Effector memory CD8-positive, alpha-beta T cell (primary cell): ENCODE results near the gene P2RX1.

Experiments
- ATAC-seq: fragments of 150-1000 bp; cut with Tn5 transposase; replicated peaks from 2 replicates; pipeline ENCODE4 v1.10.0; 2021; ENCODE audit warnings: mild to moderate bottlenecking, moderate library complexity
- DNase-seq, 3 experiments: peaks; one replicate each; pipeline ENCODE4 v3.0.0; 2021
- H3K27ac Mint-ChIP-seq, 2 donors: one replicate each; pipeline ENCODE4 v1.8.0; 2022; ENCODE audit warnings: mild to moderate bottlenecking in 2 of 2, mixed read lengths in 2 of 2, moderate library complexity in 2 of 2
- H3K27me3 Mint-ChIP-seq, 2 donors: one replicate each; pipeline ENCODE4 v1.8.0; 2022; ENCODE audit warnings: mixed read lengths in 2 of 2
- H3K36me3 Mint-ChIP-seq: one replicate; pipeline ENCODE4 v1.8.0; 2022; ENCODE audit warnings: mild to moderate bottlenecking, moderate library complexity, mixed read lengths; ENCODE audit not compliant: insufficient read depth
- H3K4me1 Mint-ChIP-seq, 2 donors: one replicate each; pipeline ENCODE4 v1.8.0; 2022; ENCODE audit warnings: low read depth in 2 of 2, mixed read lengths in 2 of 2
- H3K4me3 Mint-ChIP-seq, 2 donors: one replicate each; pipeline ENCODE4 v1.8.0; 2022; ENCODE audit warnings: mild to moderate bottlenecking in 2 of 2, mixed read lengths in 2 of 2, moderate library complexity in 2 of 2
- H3K9me3 Mint-ChIP-seq, 2 donors: one replicate each; pipeline ENCODE4 v1.8.0; 2022; ENCODE audit warnings: mixed read lengths in 2 of 2

The P2RX1 gene

DNA sequence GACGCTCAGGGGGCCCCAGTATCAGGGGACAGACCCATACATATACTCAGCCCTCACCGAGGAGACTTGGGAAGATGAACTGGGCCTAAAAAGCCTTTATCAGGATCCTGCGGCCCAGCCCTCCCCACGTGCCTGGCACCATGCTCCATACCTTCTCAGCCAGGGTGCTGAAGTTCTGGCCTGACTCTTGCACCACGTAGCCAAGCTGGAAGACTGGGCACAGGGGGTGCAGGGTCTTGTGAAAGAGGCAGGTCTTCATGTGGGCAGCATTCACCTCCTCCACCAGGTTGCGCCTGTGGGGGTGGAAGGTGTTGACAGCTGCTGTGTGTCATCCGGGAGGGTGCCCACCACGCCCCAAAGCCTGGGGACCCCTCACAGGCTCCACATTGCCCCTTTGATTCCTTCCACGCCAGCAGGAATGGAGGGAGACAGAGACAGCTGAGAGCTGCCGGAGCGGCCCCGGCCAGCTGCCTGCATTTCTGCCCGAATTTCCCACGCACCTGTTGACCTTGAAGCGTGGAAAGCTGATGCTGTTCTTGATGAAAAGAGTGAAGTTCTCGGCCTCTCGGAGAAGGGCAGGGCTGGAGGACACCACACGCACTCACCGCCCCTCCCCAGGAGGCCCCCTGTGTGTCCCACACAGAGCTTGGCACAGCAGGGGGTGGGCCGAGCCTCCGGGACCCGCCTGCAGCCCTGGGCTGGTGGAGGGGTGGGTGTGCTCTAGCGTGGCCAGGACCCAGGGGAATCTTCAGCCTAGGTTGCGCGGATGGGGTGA, 13.0 kb downstream of the P2RX1 start:
- Mint-ChIP-seq H3K27ac (no peak overlapping the region), H3K4me3 (no peak overlapping the region), H3K9me3 (no peaks in the 10 kb centered on the region), H3K27me3 (no peaks in the 10 kb centered on the region), H3K4me1 (no peaks in the 10 kb centered on the region), H3K36me3 (no peaks in the 10 kb centered on the region)
- DNase-seq (no peak), ATAC-seq (no peak)

DNA sequence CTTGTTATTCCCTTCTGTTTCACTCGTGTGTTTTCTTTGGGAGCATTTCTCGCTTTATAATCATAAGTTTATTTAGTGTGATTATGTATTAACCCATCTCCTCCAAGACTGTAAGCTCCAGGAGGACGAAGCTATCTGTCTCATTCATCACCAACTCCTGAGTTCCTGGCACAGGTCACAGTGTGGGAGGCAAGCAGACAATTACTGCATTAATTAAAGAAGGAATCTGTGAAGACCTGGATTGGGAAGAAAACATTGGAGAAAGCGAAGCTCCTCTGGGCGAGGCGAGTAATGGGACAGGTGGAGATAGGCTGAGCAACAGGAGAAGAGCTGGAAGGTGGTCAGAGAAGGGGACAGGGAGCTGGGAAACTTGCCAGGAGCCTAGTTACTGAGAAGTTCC, 15.6 kb downstream of the P2RX1 start:
- no peak for DNase-seq
- no peak for ATAC-seq
- Mint-ChIP-seq H3K4me1 (no peaks in the 10 kb centered on the region), H3K27ac (no peak overlapping the region), H3K27me3 (no peaks in the 10 kb centered on the region), H3K36me3 (peaks cover 5% of the 10 kb centered on the region), H3K4me3 (no peak overlapping the region), H3K9me3 (no peaks in the 10 kb centered on the region)

DNA sequence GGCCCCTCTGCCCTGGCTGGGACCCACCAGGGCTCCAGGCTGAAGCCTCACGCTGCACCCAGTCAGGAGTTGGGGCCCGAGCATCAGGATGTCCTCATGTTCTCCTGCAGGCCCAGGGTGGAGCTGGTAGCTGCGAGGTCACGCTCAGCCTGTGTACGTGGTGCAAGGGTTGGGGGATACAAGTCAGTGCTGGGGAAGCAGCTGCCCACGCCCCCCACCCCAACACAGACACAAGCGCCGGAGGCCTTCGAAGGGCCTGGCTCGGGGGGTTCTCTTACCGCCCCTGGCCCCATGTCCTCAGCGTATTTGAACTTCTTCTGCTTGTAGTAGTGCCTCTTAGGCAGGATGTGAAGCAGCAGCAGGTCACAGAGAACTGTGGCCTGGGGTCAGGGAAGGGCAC, 18.5 kb downstream of the P2RX1 start:
- H3K4me3 Mint-ChIP-seq, result no peak overlapping the region
- peaks cover 8 to 12% of the 10 kb centered on the region in 2 donors for H3K4me1 Mint-ChIP-seq
- peaks cover 12% of the 10 kb centered on the region for H3K36me3 Mint-ChIP-seq
- H3K27me3 Mint-ChIP-seq, result no peaks in the 10 kb centered on the region
- ATAC-seq (no peak), DNase-seq (no peak)
- no peak overlapping the region for H3K27ac Mint-ChIP-seq
- H3K9me3 Mint-ChIP-seq, result no peaks in the 10 kb centered on the region

DNA sequence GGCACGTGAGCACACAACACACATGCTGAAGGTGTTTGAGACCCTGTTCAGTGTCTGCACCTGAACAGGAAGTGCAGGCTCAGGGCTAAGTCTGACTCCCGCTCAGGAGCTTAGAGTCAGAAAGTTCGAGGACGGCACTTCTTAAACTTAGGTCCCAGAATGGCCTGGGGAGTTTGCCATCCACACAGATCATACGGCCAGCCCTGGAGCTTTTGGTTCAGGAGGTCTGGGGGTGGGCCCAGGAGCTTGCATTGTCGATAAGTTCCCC, 19.4 kb downstream of the P2RX1 start:
- Mint-ChIP-seq H3K27ac (peak overlapping the region in 1 of 2 donors; percentile 46), H3K4me1 (peaks cover 9 to 14% of the 10 kb centered on the region in 2 donors), H3K27me3 (no peaks in the 10 kb centered on the region), H3K4me3 (no peak overlapping the region), H3K9me3 (no peaks in the 10 kb centered on the region), H3K36me3 (peaks cover 12% of the 10 kb centered on the region)
- no peak for ATAC-seq
- DNase-seq, result no peak

DNA sequence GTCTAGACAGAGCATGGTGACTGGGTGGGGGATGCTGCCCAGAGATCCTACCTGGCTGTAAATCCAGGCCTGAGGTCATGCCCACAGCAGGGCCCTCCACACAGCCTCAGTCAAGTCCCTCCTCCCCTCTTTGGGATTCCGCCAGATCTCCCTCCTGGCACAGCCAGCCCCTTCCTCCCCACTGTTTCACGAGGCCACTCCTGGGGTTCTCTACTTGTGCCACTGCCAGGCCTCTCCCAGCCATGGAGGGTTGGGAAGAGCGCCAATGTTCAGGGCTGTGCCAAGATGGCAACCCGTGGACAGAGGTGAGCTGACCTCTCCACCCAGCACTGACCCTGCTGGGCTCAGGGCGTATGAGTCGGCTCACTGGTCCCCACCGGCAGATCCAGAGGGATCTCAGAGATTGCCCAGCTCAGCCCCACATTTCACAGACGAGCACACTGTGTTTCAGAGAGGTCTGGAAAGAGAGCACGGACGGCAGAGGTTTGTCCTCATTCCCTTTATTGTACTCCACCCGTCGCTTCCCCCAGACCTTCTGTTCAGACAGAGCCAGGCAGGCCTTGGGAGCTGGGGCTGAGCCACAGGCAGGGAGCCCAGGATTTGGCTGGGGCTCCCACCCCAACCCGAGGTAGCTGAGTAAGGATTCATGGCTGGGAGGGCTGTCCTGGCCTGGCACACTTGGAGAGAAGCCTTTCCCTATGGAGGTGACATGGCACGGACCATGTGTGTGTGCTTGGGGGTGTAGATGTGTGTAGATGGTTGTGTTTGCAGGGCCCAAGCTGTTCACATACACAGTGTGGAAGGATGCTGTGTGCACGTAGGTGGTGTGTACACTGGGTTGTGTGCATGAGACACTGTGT, 19.9 kb downstream of the P2RX1 start:
- Mint-ChIP-seq H3K4me1 (peaks cover 15 to 19% of the 10 kb centered on the region in 2 donors), H3K27me3 (no peaks in the 10 kb centered on the region), H3K36me3 (peaks cover 12% of the 10 kb centered on the region), H3K4me3 (no peak overlapping the region), H3K9me3 (no peaks in the 10 kb centered on the region), H3K27ac (no peak overlapping the region)
- no peak for ATAC-seq
- no peak for DNase-seq

DNA sequence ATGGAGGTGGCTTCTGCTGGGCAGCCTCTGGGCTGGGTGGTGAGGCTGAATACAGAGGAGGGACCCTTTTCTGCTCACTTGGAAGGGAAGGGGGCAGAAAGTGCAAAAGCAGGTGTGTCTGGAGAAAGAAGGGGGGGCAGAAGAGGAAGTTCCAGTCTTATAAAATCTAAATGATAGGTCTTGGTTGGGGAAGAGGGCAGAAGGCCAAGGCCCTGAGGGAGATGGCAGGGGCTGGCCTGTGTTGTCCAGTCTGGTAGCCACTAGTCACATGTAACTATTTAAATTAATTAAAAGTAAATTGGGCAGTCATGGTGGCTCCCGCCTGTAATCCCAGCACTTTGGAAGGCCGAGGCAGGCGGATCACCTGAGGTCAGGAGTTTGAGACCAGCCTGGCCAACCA, 20.9 kb downstream of the P2RX1 start:
- H3K4me3 Mint-ChIP-seq, result no peak overlapping the region
- H3K36me3 Mint-ChIP-seq, result peaks cover 12% of the 10 kb centered on the region
- ATAC-seq, result no peak
- no peaks in the 10 kb centered on the region for H3K27me3 Mint-ChIP-seq
- H3K9me3 Mint-ChIP-seq, result no peaks in the 10 kb centered on the region
- DNase-seq, result no peak
- peaks cover 18 to 26% of the 10 kb centered on the region in 2 donors for H3K4me1 Mint-ChIP-seq
- no peak overlapping the region for H3K27ac Mint-ChIP-seq

DNA sequence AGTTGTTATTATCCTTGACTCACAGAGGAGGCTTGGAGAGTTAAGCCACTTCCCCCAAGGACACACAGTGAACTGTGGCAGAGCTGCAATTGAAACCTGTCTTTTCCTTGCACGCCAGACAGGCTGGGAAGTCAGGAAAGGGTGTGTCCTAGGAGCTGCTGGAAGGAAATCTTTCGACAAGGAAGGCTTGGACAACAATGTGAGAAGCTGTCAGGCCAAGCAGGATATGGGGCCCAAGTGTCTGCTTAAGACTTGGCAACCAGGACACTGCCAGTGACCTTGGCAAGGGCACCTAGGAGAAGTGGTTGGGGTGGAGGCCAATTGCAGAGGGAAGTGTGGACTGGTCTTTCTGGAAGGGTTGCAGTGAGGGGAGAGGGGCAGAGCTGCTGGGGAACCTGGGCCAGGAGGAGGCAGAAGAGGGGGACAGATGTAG, 21.3 kb downstream of the P2RX1 start:
- DNase-seq (no peak), ATAC-seq (no peak)
- Mint-ChIP-seq H3K4me3 (no peak overlapping the region), H3K9me3 (no peaks in the 10 kb centered on the region), H3K4me1 (peaks cover 18 to 26% of the 10 kb centered on the region in 2 donors), H3K36me3 (peaks cover 12% of the 10 kb centered on the region), H3K27me3 (no peaks in the 10 kb centered on the region), H3K27ac (no peak overlapping the region)

DNA sequence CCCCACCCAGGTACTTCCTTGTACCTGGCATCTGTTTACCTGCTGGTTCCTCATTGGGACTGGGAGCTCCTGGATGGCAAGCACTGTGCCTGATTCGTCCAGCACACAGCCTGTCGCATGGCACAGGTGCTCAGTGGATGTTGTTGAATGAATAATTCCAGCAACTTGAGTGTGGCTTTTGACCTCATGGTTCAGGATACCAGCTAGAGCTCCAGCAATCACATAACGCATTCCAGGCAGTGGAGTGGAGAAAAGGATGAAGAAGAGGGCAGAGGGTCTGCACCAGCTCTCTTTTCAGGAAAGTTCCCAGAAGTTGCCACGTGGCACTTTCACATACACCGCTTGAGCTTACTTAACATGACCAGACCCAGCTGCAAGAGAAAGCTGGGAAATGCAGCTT, 22.1 kb downstream of the P2RX1 start:
- H3K27me3 Mint-ChIP-seq, result no peaks in the 10 kb centered on the region
- peaks cover 18 to 26% of the 10 kb centered on the region in 2 donors for H3K4me1 Mint-ChIP-seq
- peak overlapping the region in 1 of 2 donors; percentile 85 for H3K27ac Mint-ChIP-seq
- H3K36me3 Mint-ChIP-seq, result peaks cover 12% of the 10 kb centered on the region
- H3K9me3 Mint-ChIP-seq, result no peaks in the 10 kb centered on the region
- ATAC-seq, result no peak
- no peak for DNase-seq
- peak overlapping the region; percentile 74 to 80 for H3K4me3 Mint-ChIP-seq

DNA sequence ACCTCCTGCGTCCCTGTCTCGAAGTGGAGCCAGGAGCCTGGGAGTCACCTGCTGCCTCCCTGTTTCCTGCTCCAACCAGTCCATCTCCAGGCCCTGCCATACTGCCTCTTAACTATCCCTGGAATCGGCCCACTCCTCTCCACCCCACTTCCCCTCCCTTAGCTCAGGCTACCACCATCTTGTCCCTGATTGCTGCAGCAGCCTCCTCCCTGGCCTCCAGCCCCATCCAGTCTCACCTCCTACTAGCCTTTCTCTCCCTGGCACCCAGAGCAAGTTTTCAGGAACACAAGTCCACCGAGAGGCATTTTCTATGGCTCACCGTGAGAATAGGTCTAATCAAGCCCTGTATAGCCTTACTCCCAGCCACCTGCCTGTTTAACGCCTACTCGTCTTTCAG, 22.5 kb downstream of the P2RX1 start:
- H3K9me3 Mint-ChIP-seq, result no peaks in the 10 kb centered on the region
- DNase-seq (no peak), ATAC-seq (no peak)
- H3K4me3 Mint-ChIP-seq, result peak overlapping the region; percentile 74 to 80
- H3K27ac Mint-ChIP-seq, result peak overlapping the region; percentile 78 to 85
- H3K36me3 Mint-ChIP-seq, result peaks cover 12% of the 10 kb centered on the region
- H3K4me1 Mint-ChIP-seq, result peaks cover 18 to 26% of the 10 kb centered on the region in 2 donors
- H3K27me3 Mint-ChIP-seq, result no peaks in the 10 kb centered on the region

DNA sequence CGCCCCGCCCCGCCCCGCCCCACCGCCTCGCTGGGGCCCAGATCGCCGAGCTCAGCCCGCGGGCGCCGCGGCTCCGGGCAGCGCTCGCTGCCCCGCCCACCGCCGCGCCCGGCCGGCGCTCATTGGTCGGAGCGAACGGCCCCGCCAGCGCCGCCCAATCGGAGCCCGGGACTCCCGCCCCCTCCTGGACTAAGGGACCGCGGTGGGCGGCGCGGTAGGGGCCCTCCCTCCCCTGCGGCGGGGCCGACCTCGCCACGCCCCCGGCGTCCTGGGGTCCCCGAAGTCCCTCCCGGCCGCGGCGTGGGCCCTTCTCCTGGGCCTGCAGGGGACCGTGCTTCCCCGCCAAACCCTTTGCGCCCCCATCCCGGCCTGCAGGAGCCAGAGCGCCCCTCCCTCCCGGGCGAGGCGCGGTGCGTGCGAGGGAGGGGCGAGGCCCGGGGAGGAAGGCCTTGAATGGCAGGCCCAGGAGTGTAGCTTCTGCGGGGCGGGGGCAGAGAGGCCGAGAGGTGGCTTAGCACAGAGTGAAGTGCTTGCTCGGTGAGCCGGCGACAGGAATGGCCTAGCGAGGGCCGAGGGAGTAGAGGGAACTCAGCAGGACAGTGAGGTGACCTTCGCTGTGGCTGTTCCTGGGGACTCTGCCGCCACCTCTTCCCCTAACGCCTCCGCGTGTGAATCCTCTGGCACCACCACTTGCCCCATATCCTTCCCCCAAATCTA, 23.1 kb downstream of the P2RX1 start, which contains the start of gene CAMKK1:
Gene CAMKK1, minus strand, starts transcription at position 51 of the 717 bp plus-strand sequence. CDS start 7,366 bp downstream, outside the sequence.
- peak within 1 kb of the TSS; percentile 78 to 80 for H3K4me3 Mint-ChIP-seq
- H3K4me1 Mint-ChIP-seq, result peaks cover 18 to 29% of the 10 kb centered on the region in 2 donors
- no peaks in the 10 kb centered on the region for H3K27me3 Mint-ChIP-seq
- peaks cover 12% of the 10 kb centered on the region for H3K36me3 Mint-ChIP-seq
- peak; percentile 84 to 88 (median 87) for DNase-seq
- peak; percentile 75 for ATAC-seq
- no peaks in the 10 kb centered on the region for H3K9me3 Mint-ChIP-seq
- H3K27ac Mint-ChIP-seq, result peak within 1 kb of the TSS; percentile 85

DNA sequence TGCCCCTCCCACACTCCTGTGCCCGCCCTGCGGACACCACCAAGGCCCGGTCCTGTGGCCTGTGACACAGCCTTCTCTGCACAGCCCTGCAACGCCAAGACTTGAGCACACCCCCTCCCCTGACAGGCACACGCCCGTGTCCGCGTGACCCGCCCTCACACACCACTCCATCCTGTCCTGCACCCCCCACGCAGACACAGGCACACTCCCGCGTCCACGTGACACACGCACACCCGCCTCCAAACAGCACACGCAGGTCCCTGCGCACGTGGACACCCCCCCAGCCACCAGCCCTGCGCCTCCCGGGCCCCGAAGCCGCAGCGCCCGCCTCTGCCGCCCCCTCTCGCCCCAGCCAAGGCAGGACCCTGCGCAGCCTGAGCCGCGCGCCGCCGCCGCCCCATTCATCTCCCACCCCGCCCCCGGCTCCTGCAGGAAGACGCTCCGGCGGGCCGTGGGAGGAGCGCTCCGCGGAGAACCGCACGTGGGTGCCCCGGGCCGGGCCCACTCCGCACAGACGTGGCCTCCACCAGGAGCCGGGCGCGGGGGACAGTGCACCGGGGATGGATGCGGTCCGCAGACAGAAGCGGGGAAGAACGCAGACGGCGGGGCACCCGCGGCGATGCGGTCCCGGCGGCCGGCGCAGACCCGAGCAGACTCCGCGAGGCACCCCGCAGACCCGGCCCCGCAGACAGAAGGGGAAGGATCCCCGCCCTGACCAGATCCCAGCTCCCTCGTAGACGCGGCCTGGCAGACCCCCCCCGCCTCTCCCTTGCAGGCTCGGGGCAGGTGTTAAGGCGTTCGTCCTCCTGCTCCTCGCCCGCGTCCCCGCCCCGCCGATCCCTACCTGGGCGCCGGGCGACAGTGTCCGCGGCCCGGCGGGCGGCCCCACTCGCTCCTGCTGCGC, 23.9 kb downstream of the P2RX1 start:
- Mint-ChIP-seq H3K27me3 (no peaks in the 10 kb centered on the region), H3K27ac (peak overlapping the region; percentile 71 to 85), H3K36me3 (peaks cover 12% of the 10 kb centered on the region), H3K4me3 (peak overlapping the region; percentile 78), H3K4me1 (peaks cover 22 to 32% of the 10 kb centered on the region in 2 donors), H3K9me3 (no peaks in the 10 kb centered on the region)
- DNase-seq (peak; percentile 75 to 84 (median 79)), ATAC-seq (peak; percentile 71)

DNA sequence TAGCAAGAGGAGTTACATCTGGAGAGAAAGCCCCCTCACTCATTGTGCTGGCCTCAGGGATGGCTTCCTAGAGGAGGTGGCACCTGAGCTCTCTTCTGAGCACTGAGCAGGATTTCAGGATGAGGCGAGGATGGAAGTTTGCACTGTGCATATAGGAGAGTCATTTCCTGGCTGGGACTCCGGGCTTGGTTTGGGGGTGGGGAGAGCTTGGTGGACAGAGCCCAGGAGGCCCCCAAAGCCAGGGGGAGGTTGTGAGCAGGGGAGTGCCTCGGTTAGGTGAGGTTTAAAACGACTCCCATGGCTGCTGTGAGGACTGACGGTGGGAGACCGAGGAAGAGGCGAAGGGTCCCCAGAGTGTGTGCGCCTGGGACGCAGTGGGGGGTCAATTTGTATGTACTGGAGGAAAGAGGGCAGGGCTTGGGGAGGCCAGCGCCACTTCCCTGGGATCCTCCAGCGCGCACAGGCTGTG, 24.6 kb downstream of the P2RX1 start:
- H3K27me3 Mint-ChIP-seq, result no peaks in the 10 kb centered on the region
- peaks cover 29 to 39% of the 10 kb centered on the region in 2 donors for H3K4me1 Mint-ChIP-seq
- H3K27ac Mint-ChIP-seq, result peak overlapping the region; percentile 71 to 85
- peak overlapping the region; percentile 78 for H3K4me3 Mint-ChIP-seq
- DNase-seq (no peak), ATAC-seq (no peak)
- peaks cover 7% of the 10 kb centered on the region for H3K36me3 Mint-ChIP-seq
- no peaks in the 10 kb centered on the region for H3K9me3 Mint-ChIP-seq
